Cardiac atrium fibroblast (primary cell): ENCODE results near the gene HDAC2. TPM values are rescaled to one million over a fixed set of nuclear protein-coding genes. Genes with fewer than 3 reads are reported as not detected.

Source experiments
- total RNA-seq: library from RNA; depleted of rRNA; stranded (reverse); fragments of >200 nt; gene quantifications from 2 replicates; pipeline ENCODE4 v1.2.3, GENCODE V29; 2015

The HDAC2 gene
- 31.4 and 61.6 TPM in 2 replicates for total RNA-seq

DNA sequence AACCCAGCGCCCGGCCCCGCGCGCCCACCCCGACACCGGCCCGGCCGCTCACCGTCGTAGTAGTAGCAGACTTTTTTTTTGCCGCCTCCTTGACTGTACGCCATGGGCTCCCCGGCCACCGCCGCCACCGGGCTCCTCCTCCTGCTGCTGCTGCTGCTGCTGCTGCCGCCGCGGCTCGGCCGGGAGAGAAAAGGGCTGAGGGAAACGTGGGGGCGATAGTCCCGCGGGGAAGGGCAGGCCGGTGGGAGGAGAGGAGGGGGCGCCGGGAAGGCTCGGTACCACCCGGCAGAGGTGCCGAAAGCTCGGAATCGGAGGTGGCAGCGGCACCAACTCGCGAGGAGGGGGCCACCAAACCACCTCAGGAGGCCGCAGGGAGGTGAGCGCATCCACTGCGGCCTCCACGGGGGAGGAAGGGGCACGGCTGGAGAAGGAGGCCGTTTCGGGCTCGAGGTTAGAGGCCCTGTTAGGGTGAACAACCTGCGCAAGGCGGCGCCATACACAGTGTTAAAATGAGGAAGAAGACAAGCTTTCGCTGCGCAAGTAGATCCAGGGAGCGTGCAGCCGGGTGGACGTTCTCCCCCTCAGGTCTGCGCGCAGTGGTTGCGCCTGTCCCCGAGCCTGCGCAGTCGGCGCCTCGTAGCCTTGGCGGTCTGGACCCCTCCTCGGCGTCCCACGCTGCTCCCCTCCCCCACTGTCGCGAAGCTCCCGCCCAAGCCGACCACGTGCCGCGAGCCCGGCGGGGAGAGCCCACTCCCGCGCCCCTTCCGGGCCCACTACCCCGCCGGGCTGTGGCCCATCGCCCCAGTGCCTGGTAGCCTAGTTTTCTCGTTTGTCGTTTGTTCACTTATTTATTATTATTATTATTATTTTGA is at the start of gene HDAC2:
Gene HDAC2 (minus strand): TSS at position 344 of the 872 bp plus-strand sequence. CDS start 240 bp downstream, at position 104.

Other genes starting within 250 kb of the HDAC2 start
- 65.3 and 82.0 TPM in 2 replicates for gene MARCKS, start 113.8 kb downstream of the HDAC2 start, total RNA-seq